Cardiac septum (tissue), 1 donor: Measurements from ENCODE around the gene DCPS. TPM values are rescaled to one million over a fixed set of nuclear protein-coding genes. Genes with fewer than 3 reads are reported as not detected.

Experiments
- DNase-seq: peaks from one replicate; pipeline ENCODE4 v3.0.0-alpha.2; 2020; ENCODE audit warnings: low spot score
- intact Hi-C: fragments of 100-400 bp; cut with DNase I; formaldehyde crosslinking; loops from one replicate; pipeline ENCODE4 v1.14.0; 2022
- total RNA-seq: library from RNA; stranded (reverse); fragmentation: NEBNext Ultra II Directional; extraction: Animal tissue kit (Norgen Biotek cat#: 25700); gene quantifications from one replicate; pipeline ENCODE4 v1.2.1, GENCODE V29; 2021
- donor health status: DM: no; HTN: no; CAD: no.

Gene DCPS
- total RNA-seq, 1 donor from 2014 or later, result 9.9 TPM

DNA sequence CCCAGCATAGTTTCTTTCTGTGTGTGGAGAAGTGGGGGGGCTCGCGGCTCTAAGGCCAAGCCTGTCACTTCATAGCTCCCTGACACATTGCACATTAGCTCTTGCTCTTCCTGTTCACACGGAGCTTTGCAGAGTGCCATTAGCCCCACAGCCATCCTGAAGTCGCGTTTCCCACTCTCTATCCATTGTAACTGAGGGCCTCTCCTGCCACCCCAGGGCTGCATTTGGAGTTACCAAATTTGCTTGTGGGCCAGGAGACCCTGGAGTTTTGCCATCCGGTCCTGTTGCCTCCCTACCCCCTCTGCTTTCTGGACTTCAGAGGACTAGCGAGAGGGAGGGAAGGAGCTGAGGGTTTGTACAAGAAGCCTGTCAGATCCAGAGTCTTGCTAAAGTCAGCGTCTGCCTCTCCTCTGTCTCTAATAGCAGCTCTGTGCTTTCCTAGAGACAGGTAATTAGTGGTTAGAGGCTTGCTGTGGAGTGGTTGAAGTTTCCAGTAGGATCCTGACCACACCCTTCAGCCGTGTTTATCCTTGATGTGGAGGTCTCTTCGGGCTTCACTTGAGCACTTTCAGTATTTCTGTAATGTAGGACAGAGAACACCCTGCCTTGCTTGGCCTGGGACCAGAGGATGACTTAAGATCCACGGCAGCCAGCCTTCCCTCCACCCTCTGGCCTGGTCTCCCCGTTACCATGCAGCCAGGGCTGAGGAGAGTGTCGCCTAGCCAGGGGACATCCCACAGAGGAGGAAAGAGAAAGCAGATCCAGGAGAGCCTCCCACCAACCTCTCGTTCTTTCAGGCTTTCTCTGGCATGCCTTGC is 14.1 kb downstream of the DCPS start:
- intact Hi-C loops, result loop anchor here (1.0 kb wide), 1 partner anchor 97 kb away; no protein-coding TSS in a partner anchor
- DNase-seq, result no peak

GRCh38 chr11:126318574-126319373 is 14.9 kb downstream of the DCPS start:
- DNase-seq, result no peak

GRCh38 chr11:126319374-126319740 is 15.5 kb downstream of the DCPS start:
- DNase-seq, result no peak
- intact Hi-C loops, result no loop called here

More at GRCh38 chr11:126318574-126319373, 14.9 kb downstream of the DCPS start:
- intact Hi-C loops, result loop anchor here (1.0 kb wide), 1 partner anchor 97 kb away; no protein-coding TSS in a partner anchor

DNA sequence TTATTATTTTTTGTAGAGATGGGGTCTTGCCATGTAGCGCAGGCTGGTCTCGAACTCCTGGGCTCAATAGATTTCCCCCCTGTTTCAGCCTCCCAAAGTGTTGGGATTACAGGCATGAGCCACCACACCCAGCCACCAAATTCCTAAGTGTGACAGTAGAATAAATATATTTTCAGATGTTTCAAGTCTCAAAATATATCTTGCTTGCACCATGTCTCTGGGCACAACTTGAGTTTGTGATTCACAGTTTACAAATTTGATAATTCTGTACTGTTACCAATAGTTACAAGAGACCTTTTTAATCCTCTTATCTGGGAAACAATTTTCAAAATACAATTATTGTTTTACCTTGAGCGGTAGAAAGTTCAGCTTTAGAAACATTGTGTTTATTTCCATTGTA is 19.1 kb downstream of the DCPS start:
- no peak for DNase-seq
- intact Hi-C loops, result no loop called here

- intact Hi-C loops, result no loop called here
- DNase-seq, result peak; percentile 41
Measured at GRCh38 chr11:126327281-126328000, 23.6 kb downstream of the DCPS start.

GRCh38 chr11:126328001-126328390 is 24.1 kb downstream of the DCPS start:
- peak; percentile 27 for DNase-seq

GRCh38 chr11:126328444-126328843 is 24.6 kb downstream of the DCPS start:
- intact Hi-C loops, result no loop called here
- DNase-seq, result peak; percentile 58

More at GRCh38 chr11:126328001-126328390, 24.1 kb downstream of the DCPS start:
- intact Hi-C loops, result no loop called here

GRCh38 chr11:126328938-126329643 is 25.2 kb downstream of the DCPS start:
- DNase-seq, result peak; percentile 29
- intact Hi-C loops, result no loop called here

DNA sequence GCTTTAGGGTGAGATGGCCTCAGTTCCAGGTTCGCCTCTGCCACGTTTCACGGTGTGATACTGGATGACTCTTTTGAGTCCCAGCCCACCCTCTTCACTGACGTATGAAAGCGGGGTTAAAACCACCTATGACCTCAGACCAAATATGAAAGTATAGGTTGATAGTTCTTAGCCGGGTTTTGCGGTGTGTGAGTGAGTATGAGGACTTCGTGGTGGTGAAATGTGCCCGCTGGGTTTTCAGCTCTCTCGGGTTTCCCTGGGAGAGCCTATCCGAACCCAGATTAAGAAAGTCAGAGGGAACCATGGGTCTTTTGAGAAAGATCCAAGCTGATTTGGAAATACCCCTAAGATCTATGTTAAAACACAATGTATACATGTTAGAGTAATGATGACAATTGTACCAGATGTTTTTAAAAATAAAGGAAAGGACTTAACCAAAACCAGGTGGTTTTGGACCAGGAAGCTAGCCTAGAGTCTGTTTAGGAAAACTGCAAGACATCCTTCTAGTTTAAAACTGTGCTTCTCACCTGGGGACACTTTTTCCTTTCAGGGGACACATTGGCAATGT is 25.9 kb downstream of the DCPS start:
- intact Hi-C loops, result no loop called here
- peak; percentile 27 for DNase-seq

- peak; percentile 56 for DNase-seq
- intact Hi-C loops, result no loop called here
Measured at GRCh38 chr11:126331286-126331685, 27.4 kb downstream of the DCPS start.

DNA sequence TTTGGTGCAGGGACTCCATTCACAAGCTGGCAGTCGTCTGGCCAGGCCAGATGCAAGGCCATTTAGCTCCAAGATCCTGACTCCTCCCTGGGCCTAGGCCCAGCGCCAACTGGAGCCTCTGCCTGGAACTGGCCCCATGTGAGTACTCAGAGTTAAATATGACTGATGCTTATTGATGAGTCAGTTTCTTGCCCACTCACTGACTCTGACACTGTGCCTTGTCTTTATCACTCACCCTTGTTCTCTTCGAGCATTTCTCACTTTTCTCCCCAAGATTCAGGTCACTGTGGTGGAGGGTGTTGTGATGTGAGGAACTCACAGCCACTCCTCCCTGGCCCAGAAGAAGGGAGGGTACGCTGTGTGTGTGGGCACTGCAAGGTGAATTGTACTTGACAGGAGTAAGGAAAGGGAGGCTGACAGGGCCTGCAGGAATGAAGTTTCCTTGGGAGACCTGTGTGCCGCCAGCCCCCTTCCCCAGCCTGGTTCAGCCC is 28.4 kb downstream of the DCPS start:
- DNase-seq, result peak; percentile 79
- intact Hi-C loops, result no loop called here

DNA sequence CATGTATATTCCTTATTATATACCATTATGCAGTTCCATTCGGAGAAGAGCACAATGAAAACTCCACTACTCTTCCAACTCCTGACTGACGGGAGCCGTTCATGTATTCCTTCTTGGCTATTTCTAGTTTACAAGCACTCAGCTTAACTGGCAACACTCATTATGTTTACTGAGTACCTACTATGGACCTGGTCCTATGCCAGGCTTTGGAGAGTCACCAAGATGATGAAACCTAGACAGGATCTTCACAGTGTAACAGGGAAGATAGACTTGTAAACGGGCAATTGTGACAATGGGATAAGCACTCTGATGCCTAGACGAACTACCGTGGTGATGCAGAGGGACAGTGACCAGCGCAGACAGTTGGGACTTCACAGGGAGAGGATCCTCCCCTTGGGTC is 29.3 kb downstream of the DCPS start:
- intact Hi-C loops, result no loop called here
- no peak for DNase-seq

DNA sequence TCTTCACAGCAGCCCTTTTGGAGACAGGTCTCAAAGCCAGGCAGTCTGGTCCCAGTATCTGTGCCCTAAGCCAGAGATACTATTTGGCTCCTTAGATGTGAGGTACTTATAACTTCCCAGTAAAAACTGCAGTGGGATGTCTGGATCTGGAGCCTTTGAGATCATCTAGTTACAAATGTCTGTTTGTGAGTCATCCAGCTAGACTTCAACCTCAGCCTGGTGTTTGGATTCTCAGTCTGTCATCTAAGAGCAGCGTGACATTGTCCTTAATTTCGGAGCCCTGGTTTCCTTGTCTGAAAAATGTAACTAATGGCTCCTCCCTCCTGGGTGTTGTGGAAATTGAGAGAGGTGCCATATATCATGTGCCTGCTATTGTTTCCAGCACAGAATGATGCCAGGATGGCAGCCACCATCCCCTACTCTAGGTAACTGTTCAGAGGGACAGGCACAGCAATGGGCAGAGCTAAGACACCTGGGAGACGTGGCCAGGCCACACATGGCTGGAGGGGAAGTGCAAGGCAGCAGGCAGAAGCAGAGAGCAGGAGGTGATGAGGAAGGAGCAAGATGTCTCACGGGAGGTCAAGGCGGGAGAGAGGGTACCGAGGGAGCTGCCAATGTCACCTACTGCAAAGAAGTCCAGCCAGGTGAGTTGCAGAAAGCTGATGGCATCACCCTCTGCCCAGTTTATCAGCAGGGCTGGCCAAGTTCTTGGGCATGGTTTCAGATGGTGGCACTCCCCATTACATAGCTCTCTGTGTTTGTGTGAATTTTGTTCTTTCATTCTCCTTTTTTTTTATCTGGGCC is 31.0 kb downstream of the DCPS start:
- peak; percentile 53 for DNase-seq
- intact Hi-C loops, result no loop called here

GRCh38 chr11:126335463-126335760 is 31.6 kb downstream of the DCPS start:
- DNase-seq, result peak; percentile 56
- intact Hi-C loops, result no loop called here

- no peak for DNase-seq
- intact Hi-C loops, result no loop called here
Measured at GRCh38 chr11:126336138-126336541, 32.3 kb downstream of the DCPS start.

- intact Hi-C loops, result no loop called here
- peak; percentile 77 for DNase-seq
Measured at GRCh38 chr11:126336671-126337101, 32.8 kb downstream of the DCPS start.

- DNase-seq, result peak; percentile 35
- intact Hi-C loops, result no loop called here
Measured at GRCh38 chr11:126337126-126337473, 33.2 kb downstream of the DCPS start.

- DNase-seq, result peak; percentile 72
- intact Hi-C loops, result no loop called here
Measured at GRCh38 chr11:126337474-126338241, 33.8 kb downstream of the DCPS start.
